H1 (cell line): ENCODE measurements around the gene LCN2. TPM values are rescaled to one million over a fixed set of nuclear protein-coding genes. Genes with fewer than 3 reads are reported as not detected.

Experiments used
- CTCF ChIA-PET: fragments of 300-600 bp; sonication (Branson Sonifier 250); formaldehyde crosslinking; loops from one replicate; lab custom pipeline; 2021; ENCODE audit not compliant: partially characterized antibody; lab: Charles Lee
- POLR2A ChIA-PET: fragments of 300-600 bp; sonication (Branson Sonifier 250); formaldehyde crosslinking; loops from one replicate; lab custom pipeline; 2021; ENCODE audit warnings: inconsistent platforms; ENCODE audit not compliant: partially characterized antibody; lab: Charles Lee
- DNase-seq, 2 experiments: peaks; one replicate each; pipeline versions ENCODE4 v3.0.0 to v3.0.0-alpha.2; 2010 to 2022; ENCODE audit warnings: low spot score in 2 of 2, low read depth in 1 of 2, mixed read lengths in 1 of 2
- FAIRE-seq: peaks from 2 replicates; lab custom pipeline; 2011; peaks lifted over from hg19 to GRCh38; lab: Jason Lieb, UNC
- H2AFZ ChIP-seq: 2 replicates; pipeline ENCODE4 v1.8.1; 2012; ENCODE audit warnings: low read length, inconsistent platforms
- H2AK5ac ChIP-seq: 2 replicates; pipeline ENCODE4 v1.6.1; 2013; ENCODE audit warnings: low read depth, low read length
- H2BK120ac ChIP-seq: replicated peaks from 2 replicates; pipeline ENCODE3; 2013; ENCODE audit warnings: low read depth, low read length, inconsistent platforms
- H2BK12ac ChIP-seq: 2 replicates; pipeline ENCODE4 v1.6.1; 2013; ENCODE audit warnings: low read depth, low read length
- H2BK15ac ChIP-seq: 2 replicates; pipeline ENCODE4 v1.6.1; 2013; ENCODE audit warnings: low read length
- H2BK20ac ChIP-seq: 2 replicates; pipeline ENCODE4 v1.6.1; 2013; ENCODE audit warnings: low read length
- H2BK5ac ChIP-seq: 2 replicates; pipeline ENCODE4 v1.6.1; 2013; ENCODE audit warnings: low read depth, low read length
- H3K14ac ChIP-seq: 2 replicates; pipeline ENCODE4 v1.6.1; 2013; ENCODE audit warnings: inconsistent platforms; ENCODE audit not compliant: insufficient read length
- H3K18ac ChIP-seq: 2 replicates; pipeline ENCODE4 v1.6.1; 2013; ENCODE audit warnings: low read length; ENCODE audit errors: extremely low read depth
- H3K23ac ChIP-seq: 2 replicates; pipeline ENCODE4 v1.6.1; 2013; ENCODE audit warnings: inconsistent platforms; ENCODE audit not compliant: insufficient read length
- H3K23me2 ChIP-seq: 2 replicates; pipeline ENCODE4 v1.6.1; 2013; ENCODE audit warnings: low read depth, low read length
- H3K27ac ChIP-seq: 2 replicates; pipeline ENCODE4 v1.6.1; 2011; ENCODE audit warnings: low read depth, low read length, inconsistent platforms
- H3K27me3 ChIP-seq, 4 experiments: replicated peaks in 1 of 4; 1 replicate in 1 of 4; 2 replicates in 3 of 4; pipeline versions ENCODE4 v1.6.1 to v1.8.1; 2011 to 2013; ENCODE audit warnings: low read length in 3 of 4, mild to moderate bottlenecking in 3 of 4, inconsistent platforms in 2 of 4, mixed read lengths in 2 of 4, moderate library complexity in 1 of 4; ENCODE audit not compliant: control insufficient read depth in 3 of 4, insufficient read depth in 3 of 4; ENCODE audit errors: extremely low read depth in 1 of 4
- H3K36me3 ChIP-seq, 4 experiments: 2 replicates each; pipeline versions ENCODE4 v1.6.1 to v1.8.1; 2011 to 2013; ENCODE audit warnings: mild to moderate bottlenecking in 4 of 4, low read length in 3 of 4, moderate library complexity in 2 of 4, control low read depth in 1 of 4, inconsistent platforms in 1 of 4; ENCODE audit not compliant: insufficient read depth in 4 of 4, control insufficient read depth in 2 of 4
- H3K4ac ChIP-seq: replicated peaks from 2 replicates; pipeline ENCODE3; 2013; ENCODE audit warnings: low read length, low read depth, mixed read lengths, inconsistent platforms; ENCODE audit not compliant: insufficient read length
- H3K4me1 ChIP-seq, 4 experiments: replicated peaks in 1 of 4; 1 replicate in 1 of 4; 2 replicates in 3 of 4; pipeline versions ENCODE4 v1.6.1 to v1.8.1; 2011 to 2013; ENCODE audit warnings: low read length in 3 of 4, inconsistent platforms in 2 of 4, mixed read lengths in 1 of 4; ENCODE audit not compliant: insufficient read depth in 4 of 4, control insufficient read depth in 3 of 4
- H3K4me2 ChIP-seq, 2 experiments: 2 replicates each; pipeline versions ENCODE4 v1.6.1 to v1.8.1; 2011 to 2013; ENCODE audit warnings: low read depth in 2 of 2, low read length in 2 of 2, control low read depth in 1 of 2, inconsistent platforms in 1 of 2, mild to moderate bottlenecking in 1 of 2; ENCODE audit not compliant: insufficient read depth in 1 of 2
- H3K4me3 ChIP-seq, 4 experiments: fragments of 200-600, 300-600 bp in 1 of 4; sonication (generic), shearing (Covaris generic), sonication (Bioruptor Twin) in 1 of 4; 2 replicates each; pipeline versions ENCODE4 v1.5.1 to v1.8.1; 2011 to 2016; ENCODE audit warnings: low read length in 4 of 4, low read depth in 3 of 4, control low read depth in 2 of 4, inconsistent platforms in 2 of 4, mild to moderate bottlenecking in 2 of 4, mixed read lengths in 1 of 4, moderate library complexity in 1 of 4; ENCODE audit not compliant: insufficient read depth in 2 of 4; ENCODE audit errors: extremely low read depth in 1 of 4
- H3K56ac ChIP-seq: replicated peaks from 2 replicates; pipeline ENCODE3; 2013; ENCODE audit warnings: low read depth, mild to moderate bottlenecking, mixed read lengths, low read length, inconsistent platforms; ENCODE audit not compliant: insufficient read length
- H3K79me1 ChIP-seq: 2 replicates; pipeline ENCODE4 v1.6.1; 2013; ENCODE audit warnings: low read depth, low read length, control low read depth
- H3K79me2 ChIP-seq, 2 experiments: 2 replicates each; pipeline versions ENCODE4 v1.6.1 to v1.8.1; 2012 to 2013; ENCODE audit warnings: low read length in 2 of 2, mild to moderate bottlenecking in 2 of 2, inconsistent platforms in 1 of 2; ENCODE audit not compliant: insufficient read depth in 2 of 2, control insufficient read depth in 1 of 2
- H3K9ac ChIP-seq, 4 experiments: replicated peaks in 1 of 4; 1 replicate in 1 of 4; 2 replicates in 3 of 4; pipeline versions ENCODE4 v1.6.1 to v1.8.1; 2011 to 2013; ENCODE audit warnings: low read depth in 3 of 4, low read length in 3 of 4, control low read depth in 2 of 4, mild to moderate bottlenecking in 2 of 4, moderate library complexity in 2 of 4, inconsistent platforms in 1 of 4; ENCODE audit errors: extremely low read depth in 1 of 4
- H3K9me3 ChIP-seq, 2 experiments: 2 replicates each; pipeline versions ENCODE4 v1.6.1 to v1.8.1; 2012 to 2013; ENCODE audit warnings: mild to moderate bottlenecking in 2 of 2, moderate library complexity in 2 of 2, control low read depth in 1 of 2, inconsistent platforms in 1 of 2, low read depth in 1 of 2, low read length in 1 of 2, mixed read lengths in 1 of 2; ENCODE audit not compliant: insufficient read depth in 2 of 2
- H4K20me1 ChIP-seq, 2 experiments: replicated peaks in 1 of 2; 2 replicates each; pipeline versions ENCODE3 to v1.8.1; 2011 to 2013; ENCODE audit warnings: inconsistent platforms in 2 of 2, low read length in 2 of 2, mild to moderate bottlenecking in 1 of 2; ENCODE audit not compliant: insufficient read depth in 2 of 2, control insufficient read depth in 1 of 2
- H4K5ac ChIP-seq: 2 replicates; pipeline ENCODE4 v1.6.1; 2013; ENCODE audit warnings: low read length, low read depth, mixed read lengths, inconsistent platforms; ENCODE audit not compliant: insufficient read length
- H4K8ac ChIP-seq: 2 replicates; pipeline ENCODE4 v1.8.0; 2013; ENCODE audit warnings: mild to moderate bottlenecking, moderate library complexity, low read length, inconsistent platforms; ENCODE audit not compliant: insufficient read depth; ENCODE audit errors: extremely low read depth
- H4K91ac ChIP-seq: replicated peaks from 2 replicates; pipeline ENCODE3; 2013; ENCODE audit warnings: low read length, mixed read lengths, inconsistent platforms; ENCODE audit not compliant: insufficient read length
- BCL11A ChIP-seq, 2 experiments: IDR thresholded peaks; one replicate each; pipeline ENCODE4 v1.6.1; 2011; ENCODE audit warnings: low read depth in 2 of 2, low read length in 2 of 2, mild to moderate bottlenecking in 2 of 2
- CEBPB ChIP-seq: IDR thresholded peaks from 2 replicates; pipeline ENCODE4 v1.6.1; 2012; ENCODE audit warnings: low read depth, low read length
- EGR1 ChIP-seq: IDR thresholded peaks from 2 replicates; pipeline ENCODE4 v1.6.1; 2011; ENCODE audit warnings: low read depth, low read length, borderline replicate concordance
- KDM1A ChIP-seq: fragments of 200-600, 300-600 bp; sonication (generic); IDR thresholded peaks from 2 replicates; pipeline ENCODE4 v1.7.1; 2016; ENCODE audit warnings: mild to moderate bottlenecking, low read length, borderline replicate concordance
- SP1 ChIP-seq: IDR thresholded peaks from 2 replicates; pipeline ENCODE4 v1.6.1; 2011; ENCODE audit warnings: low read depth, low read length
- SP4 ChIP-seq: IDR thresholded peaks from 2 replicates; pipeline ENCODE4 v1.6.1; 2012; ENCODE audit warnings: low read length, inconsistent platforms
- YY1 ChIP-seq: IDR thresholded peaks from 2 replicates; pipeline ENCODE4 v1.6.1; 2011; ENCODE audit warnings: low read depth, mild to moderate bottlenecking, low read length
- WGBS, 2 experiments: shearing (Covaris generic) in 1 of 2; methylation state at CpG; one replicate each; pipeline versions ENCODE4 v1.1.6 to v1.1.7; 2013 to 2015; ENCODE audit warnings: low lambda C conversion rate in 2 of 2, mixed read lengths in 2 of 2, inconsistent platforms in 1 of 2, low coverage in 1 of 2, missing lambda C conversion rate in 1 of 2; ENCODE audit not compliant: insufficient replicate concordance in 2 of 2, insufficient coverage in 1 of 2, insufficient read length in 1 of 2; ENCODE audit errors: extremely low coverage in 1 of 2, missing lambda C conversion rate in 1 of 2; 5-methylcytosine and 5-hydroxymethylcytosine counted together
- polyA plus RNA-seq, 7 experiments: library from polyadenylated mRNA; depleted of rRNA in 3 of 7; stranded (reverse) in 5 of 7; unstranded in 2 of 7; fragments of >200 nt in 5 of 7; fragments of 200-250 nt in 2 of 7; gene quantifications; 1 replicate in 5 of 7; 2 replicates in 1 of 7; 4 replicates in 1 of 7; pipeline versions ENCODE4 v1.2.1 to v1.2.3, GENCODE V29; 2011 to 2013; ENCODE audit warnings: missing spikeins in 2 of 7, mixed read lengths in 2 of 7
- total RNA-seq: library from RNA; stranded (reverse); fragmentation: NEBNext Ultra II Directional; extraction: Animal tissue kit (Norgen Biotek cat#: 25700); gene quantifications from 2 replicates; pipeline ENCODE4 v1.2.1, GENCODE V29; 2021

Gene LCN2
- total and polyA plus RNA-seq, 2 of the 8 experiments (the other 6 are each of a cell fraction or from before 2014, with no cell fraction given), result 1.1 to 1.6 TPM

DNA sequence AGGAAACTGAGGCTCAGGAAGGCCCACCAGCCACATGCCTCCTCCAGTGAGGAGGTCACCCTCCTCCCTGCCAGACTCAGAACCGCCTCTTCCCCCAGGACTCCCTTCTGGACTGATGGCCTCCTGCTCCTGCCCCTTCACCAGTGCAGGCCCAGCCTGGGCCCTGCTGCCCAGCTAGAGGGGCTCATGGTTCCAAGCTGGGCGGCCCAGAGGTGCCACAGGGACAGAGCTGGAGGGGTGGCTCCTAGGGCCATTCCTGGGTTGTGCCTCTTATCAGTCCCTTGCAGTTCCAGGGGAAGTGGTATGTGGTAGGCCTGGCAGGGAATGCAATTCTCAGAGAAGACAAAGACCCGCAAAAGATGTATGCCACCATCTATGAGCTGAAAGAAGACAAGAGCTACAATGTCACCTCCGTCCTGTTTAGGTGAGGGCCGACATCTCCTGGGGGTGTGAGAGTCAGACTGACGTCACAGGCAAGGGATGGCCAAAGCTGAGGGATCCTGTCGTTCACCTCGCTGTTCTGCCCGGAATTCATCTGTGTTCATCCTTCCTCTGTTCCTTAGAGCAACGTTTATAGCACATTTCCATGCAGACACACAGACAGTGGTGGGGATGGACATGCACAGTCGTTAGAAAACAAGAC, 819 bp downstream of the LCN2 start:
- H3K23me2 ChIP-seq, result no peaks in the 10 kb centered on the region
- no peak overlapping the region for H3K27ac ChIP-seq
- no peak overlapping the region; the same call in 1 of the 2 replicates for H2AK5ac ChIP-seq
- no peak overlapping the region; the same call in 1 of the 2 replicates for H2BK20ac ChIP-seq
- ChIA-PET CTCF (interaction anchor here (0.5 to 6.1 kb wide), 19 partner anchors 9 to 556 kb away, joined by 3 to 74 read pairs (median 4); partner anchors contain the start of genes BBLN, PIP5KL1 and PTGES2), POLR2A (interaction anchor here (0.7 to 2.5 kb wide), 7 partner anchors 8 to 40 kb away, joined by 3 to 18 read pairs (median 4); partner anchors contain the start of gene BBLN)
- no peak overlapping the region for H3K4ac ChIP-seq
- no peak overlapping the region for H3K56ac ChIP-seq
- no peak overlapping the region for H3K9ac ChIP-seq
- DNase-seq, result no peak
- WGBS, 2 experiments, result 80% methylated on average over 11 of the region's 11 CpGs; no CpG with 5 or more reads in 1 of the 2 experiments
- H4K20me1 ChIP-seq, result no peaks in the 10 kb centered on the region
- H2AFZ ChIP-seq, result peak overlapping the region; percentile 93
- no peak overlapping the region for H4K5ac ChIP-seq
- H3K4me2 ChIP-seq, result peak overlapping the region; percentile 2 to 45; a peak in 1 of 4 replicates
- no peak overlapping the region for H3K4me3 ChIP-seq
- no peaks in the 10 kb centered on the region for H3K9me3 ChIP-seq
- H4K8ac ChIP-seq, result no peak overlapping the region; the same call in 1 of the 2 replicates
- no peak overlapping the region for H4K91ac ChIP-seq
- peaks cover 0 to 8% (median 3%) of the 10 kb centered on the region in 4 experiments; a peak in 5 of 7 replicates for H3K4me1 ChIP-seq
- H3K18ac ChIP-seq, result peak overlapping the region; percentile 42; the same call in 1 of the 2 replicates
- H3K36me3 ChIP-seq, result no peaks in the 10 kb centered on the region
- H3K27me3 ChIP-seq, result no peaks in the 10 kb centered on the region; a peak in 2 of 7 replicates
- no peak overlapping the region for H3K23ac ChIP-seq
- H2BK15ac ChIP-seq, result peak overlapping the region; percentile 21
- H3K14ac ChIP-seq, result no peak overlapping the region
- TF ChIP-seq SP4 (no peak), YY1 (no peak), CEBPB (no peak), BCL11A (IDR thresholded peaks at IDR 0.05; ENCODE audit: low read depth in 2 of 2, low read length in 2 of 2) (no peak), SP1 (no peak), KDM1A (no peak), EGR1 (no peak)
- H3K79me1 ChIP-seq, result no peaks in the 10 kb centered on the region
- H2BK12ac ChIP-seq, result no peak overlapping the region
- no peak overlapping the region for H2BK120ac ChIP-seq
- no peak overlapping the region for H2BK5ac ChIP-seq
- H3K79me2 ChIP-seq, result no peaks in the 10 kb centered on the region
- no peak for FAIRE-seq
